DOHH2 (cell line): Measurements from ENCODE around the gene NCF2.

ENCODE experiments used
- EZH2phosphoT487 ChIP-seq: fragments of 200-600 bp; sonication (generic); IDR thresholded peaks from 2 replicates; pipeline ENCODE4 v1.6.1; 2017; ENCODE audit warnings: borderline replicate concordance, mild to moderate bottlenecking, antibody characterized with exemption, low read length, moderate library complexity, mixed read lengths
- TF ChIP-seq, protein P1 (sequence below): fragments of 200-600 bp; sonication (generic); IDR thresholded peaks from one replicate; pipeline ENCODE4 v1.5.1; 2014; ENCODE audit warnings: antibody characterized with exemption, mild to moderate bottlenecking, low read depth, low read length; ENCODE audit not compliant: poor library complexity, severe bottlenecking

DNA sequence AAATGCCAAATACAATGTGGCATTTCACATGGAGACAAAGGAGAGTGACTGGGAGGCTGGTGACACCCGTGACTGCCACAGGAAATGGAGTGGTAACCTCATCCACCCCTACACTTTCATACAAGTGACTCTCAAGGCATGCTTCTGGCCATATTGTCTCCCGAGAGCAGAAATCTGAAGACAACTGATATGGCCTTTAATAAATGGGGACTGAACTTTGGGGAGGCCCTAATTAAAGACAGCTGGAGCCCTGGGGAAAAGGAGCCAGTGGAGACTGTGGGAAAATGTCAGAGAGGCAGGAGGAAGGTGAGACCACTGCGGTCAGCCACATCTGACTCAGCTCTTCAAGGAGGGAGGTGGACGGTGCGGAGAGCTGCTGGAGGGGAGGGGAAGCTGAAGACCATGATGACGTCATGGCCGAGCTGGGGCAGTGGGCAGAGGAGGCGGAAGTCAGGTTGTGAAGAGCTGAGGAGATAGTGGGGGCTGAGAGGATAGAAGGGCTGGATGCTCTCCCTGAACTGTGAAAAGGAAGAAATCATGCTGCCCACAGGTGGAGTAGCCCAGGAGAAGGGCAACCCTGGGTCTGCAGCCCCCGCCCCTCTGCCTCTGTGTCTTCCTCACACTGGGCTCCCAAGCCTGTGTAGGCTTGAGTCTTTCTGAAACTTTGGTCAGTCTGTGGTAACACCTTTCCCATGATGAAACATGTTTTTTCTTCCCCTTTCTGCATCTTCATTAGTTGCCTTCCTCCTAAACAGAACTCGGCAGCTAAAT, 14.0 kb upstream of the NCF2 start:
- TF ChIP-seq, protein P1, sequence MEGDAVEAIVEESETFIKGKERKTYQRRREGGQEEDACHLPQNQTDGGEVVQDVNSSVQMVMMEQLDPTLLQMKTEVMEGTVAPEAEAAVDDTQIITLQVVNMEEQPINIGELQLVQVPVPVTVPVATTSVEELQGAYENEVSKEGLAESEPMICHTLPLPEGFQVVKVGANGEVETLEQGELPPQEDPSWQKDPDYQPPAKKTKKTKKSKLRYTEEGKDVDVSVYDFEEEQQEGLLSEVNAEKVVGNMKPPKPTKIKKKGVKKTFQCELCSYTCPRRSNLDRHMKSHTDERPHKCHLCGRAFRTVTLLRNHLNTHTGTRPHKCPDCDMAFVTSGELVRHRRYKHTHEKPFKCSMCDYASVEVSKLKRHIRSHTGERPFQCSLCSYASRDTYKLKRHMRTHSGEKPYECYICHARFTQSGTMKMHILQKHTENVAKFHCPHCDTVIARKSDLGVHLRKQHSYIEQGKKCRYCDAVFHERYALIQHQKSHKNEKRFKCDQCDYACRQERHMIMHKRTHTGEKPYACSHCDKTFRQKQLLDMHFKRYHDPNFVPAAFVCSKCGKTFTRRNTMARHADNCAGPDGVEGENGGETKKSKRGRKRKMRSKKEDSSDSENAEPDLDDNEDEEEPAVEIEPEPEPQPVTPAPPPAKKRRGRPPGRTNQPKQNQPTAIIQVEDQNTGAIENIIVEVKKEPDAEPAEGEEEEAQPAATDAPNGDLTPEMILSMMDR, result no peak
- TF ChIP-seq EZH2phosphoT487, result no peak
